ENCODE data around the gene PLCG1.

DNA sequence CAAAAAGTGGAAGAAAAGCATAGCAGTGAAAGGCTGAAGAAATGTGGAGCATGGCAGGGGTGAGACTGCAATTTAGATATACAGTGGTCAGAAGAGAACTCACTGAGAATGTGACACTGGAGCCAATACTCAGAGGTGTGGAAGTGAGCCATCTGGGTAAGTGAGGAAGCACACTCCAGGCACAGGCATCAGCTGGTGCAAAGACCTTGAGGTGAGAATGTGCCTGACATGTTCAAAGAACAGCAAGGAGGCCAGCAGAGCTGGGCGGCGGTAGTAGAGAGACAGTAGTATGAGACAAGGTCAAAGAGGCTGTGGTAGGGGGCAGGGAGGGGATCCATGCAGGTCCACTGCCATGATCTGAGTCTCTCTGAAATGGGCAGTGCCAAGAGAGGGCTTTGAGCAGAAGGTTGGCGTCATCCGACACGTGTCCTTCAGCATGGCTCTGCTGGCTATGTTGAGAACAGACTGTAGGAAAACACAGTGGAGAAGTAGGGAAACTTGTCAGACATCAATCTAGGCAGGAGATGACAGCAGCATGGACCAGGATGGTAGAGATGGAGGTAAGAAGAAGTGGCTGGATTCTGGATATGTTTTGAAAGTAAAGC, 84.4 kb downstream of the PLCG1 start:
- no peak for TF ChIP-seq POLR2A (IDR thresholded peaks at IDR 0.05)
- TF ChIP-seq, protein P1, sequence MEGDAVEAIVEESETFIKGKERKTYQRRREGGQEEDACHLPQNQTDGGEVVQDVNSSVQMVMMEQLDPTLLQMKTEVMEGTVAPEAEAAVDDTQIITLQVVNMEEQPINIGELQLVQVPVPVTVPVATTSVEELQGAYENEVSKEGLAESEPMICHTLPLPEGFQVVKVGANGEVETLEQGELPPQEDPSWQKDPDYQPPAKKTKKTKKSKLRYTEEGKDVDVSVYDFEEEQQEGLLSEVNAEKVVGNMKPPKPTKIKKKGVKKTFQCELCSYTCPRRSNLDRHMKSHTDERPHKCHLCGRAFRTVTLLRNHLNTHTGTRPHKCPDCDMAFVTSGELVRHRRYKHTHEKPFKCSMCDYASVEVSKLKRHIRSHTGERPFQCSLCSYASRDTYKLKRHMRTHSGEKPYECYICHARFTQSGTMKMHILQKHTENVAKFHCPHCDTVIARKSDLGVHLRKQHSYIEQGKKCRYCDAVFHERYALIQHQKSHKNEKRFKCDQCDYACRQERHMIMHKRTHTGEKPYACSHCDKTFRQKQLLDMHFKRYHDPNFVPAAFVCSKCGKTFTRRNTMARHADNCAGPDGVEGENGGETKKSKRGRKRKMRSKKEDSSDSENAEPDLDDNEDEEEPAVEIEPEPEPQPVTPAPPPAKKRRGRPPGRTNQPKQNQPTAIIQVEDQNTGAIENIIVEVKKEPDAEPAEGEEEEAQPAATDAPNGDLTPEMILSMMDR (IDR thresholded peaks at IDR 0.05 in 8 of 11, conservative IDR thresholded peaks at IDR 0.05 in 3 of 11) = no peak
- no peak for TF ChIP-seq POLR2AphosphoS5 (IDR thresholded peaks at IDR 0.05)
